Kidney epithelial cell (primary cell): ENCODE data around the gene HOTAIR. TPM values are rescaled to one million over a fixed set of nuclear protein-coding genes. Genes with fewer than 3 reads are reported as not detected.

ENCODE experiments used
- DNase-seq: peaks from one replicate; pipeline ENCODE4 v3.0.0-alpha.2; 2010; ENCODE audit warnings: low read depth
- H3K27me3 ChIP-seq: 2 replicates; pipeline ENCODE4 v1.6.0; 2011; ENCODE audit warnings: low read length; ENCODE audit not compliant: control insufficient read depth, insufficient read depth
- H3K36me3 ChIP-seq: 2 replicates; pipeline ENCODE4 v1.5.1; 2011; ENCODE audit warnings: low read length; ENCODE audit not compliant: control insufficient read depth, insufficient read depth
- H3K4me3 ChIP-seq: 2 replicates; pipeline ENCODE4 v1.5.1; 2011; ENCODE audit warnings: low read depth, mild to moderate bottlenecking, control low read depth, low read length
- CTCF ChIP-seq: IDR thresholded peaks from 2 replicates; pipeline ENCODE4 v1.5.1; 2011; ENCODE audit warnings: mild to moderate bottlenecking, moderate library complexity, low read length, control low read depth, inconsistent platforms; ENCODE audit not compliant: insufficient read depth, poor library complexity, severe bottlenecking
- total RNA-seq: library from RNA; depleted of rRNA; stranded (reverse); fragments of >200 nt; gene quantifications from 2 replicates; pipeline ENCODE4 v1.2.3, GENCODE V29; 2015

The HOTAIR gene
- total RNA-seq, 1 donor from 2014 or later, result 0.46 TPM

- Histone ChIP-seq H3K36me3 (no peaks in the 10 kb centered on the region), H3K4me3 (no peak overlapping the region), H3K27me3 (peaks cover 31% of the 10 kb centered on the region)
- no peak for DNase-seq
- TF ChIP-seq CTCF, result no peak
These were observed 4.0 kb upstream of the HOTAIR start for GRCh38 chr12:53978477-53979356.

- TF ChIP-seq CTCF, result no peak
- no peak overlapping the region for H3K4me3 ChIP-seq
- peaks cover 34% of the 10 kb centered on the region for H3K27me3 ChIP-seq
- H3K36me3 ChIP-seq, result no peaks in the 10 kb centered on the region
- no peak for DNase-seq
These were observed 3.1 kb upstream of the HOTAIR start for GRCh38 chr12:53977596-53978445.

- no peak for TF ChIP-seq CTCF
- H3K36me3 ChIP-seq, result no peaks in the 10 kb centered on the region
- DNase-seq, result no peak
- peaks cover 38% of the 10 kb centered on the region for H3K27me3 ChIP-seq
- no peak overlapping the region for H3K4me3 ChIP-seq
These were observed 2.3 kb upstream of the HOTAIR start for GRCh38 chr12:53976823-53977595.

GRCh38 chr12:53976172-53976822, 1.5 kb upstream of the HOTAIR start:
- no peak for TF ChIP-seq CTCF
- Histone ChIP-seq H3K36me3 (no peaks in the 10 kb centered on the region), H3K4me3 (no peak overlapping the region), H3K27me3 (peaks cover 42% of the 10 kb centered on the region)
- no peak for DNase-seq

- peaks cover 47% of the 10 kb centered on the region for H3K27me3 ChIP-seq
- H3K36me3 ChIP-seq, result no peaks in the 10 kb centered on the region
- no peak for DNase-seq
- no peak for TF ChIP-seq CTCF
- H3K4me3 ChIP-seq, result peak overlapping the region; percentile 51
These were observed 862 bp upstream of the HOTAIR start for GRCh38 chr12:53975479-53976152.
